ENCODE data around the gene LMX1B. TPM values are rescaled to one million over a fixed set of nuclear protein-coding genes. Genes with fewer than 3 reads are reported as not detected.

LMX1B gene
- total and polyA plus RNA-seq, 2 donors (not counting 1 experiment from before 2014, with no cell fraction given), result not detected

DNA sequence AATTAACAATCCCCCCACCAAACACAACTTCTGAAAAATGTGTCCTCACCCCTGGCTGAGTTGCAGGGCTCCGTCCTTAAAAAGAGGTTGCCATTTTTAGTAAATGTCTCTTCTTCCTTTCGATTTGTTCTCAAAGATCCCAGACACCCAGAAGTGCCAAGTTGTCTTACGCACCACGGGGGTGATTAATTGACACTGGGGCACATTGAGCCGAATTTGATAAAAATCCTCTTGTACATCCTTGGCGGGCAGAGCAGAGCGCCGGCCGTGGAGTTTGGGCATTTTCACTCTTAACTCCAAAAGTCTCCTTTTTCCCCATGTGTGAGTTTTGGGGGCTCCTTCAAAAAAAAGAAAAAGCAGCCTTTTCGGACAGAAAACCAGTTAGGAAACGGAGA is 4.5 kb downstream of the LMX1B start:
- no peak for DNase-seq (ENCODE audit: low read depth in 2 of 2)
- Histone ChIP-seq H3K4me2 (ENCODE audit: extremely low read depth, insufficient read depth, low read length) (no peak overlapping the region), H3K79me2 (ENCODE audit: control insufficient read depth, insufficient read depth, low read length) (no peaks in the 10 kb centered on the region), H3K9me3 (ENCODE audit: control insufficient read depth, insufficient read depth, low read depth, low read length) (no peaks in the 10 kb centered on the region), H4K20me1 (ENCODE audit: control insufficient read depth, extremely low read depth, insufficient read depth, low read length) (no peaks in the 10 kb centered on the region), H3K9ac (ENCODE audit: insufficient read depth, low read length) (no peak overlapping the region), H2AFZ (ENCODE audit: low read length) (no peak overlapping the region), H3K4me1 (ENCODE audit: control insufficient read depth, extremely low read depth, insufficient read depth, low read length) (no peaks in the 10 kb centered on the region), H3K27me3 (ENCODE audit: control insufficient read depth, insufficient read depth, low read length) (peaks cover 81% of the 10 kb centered on the region), H3K36me3 (ENCODE audit: control insufficient read depth, insufficient read depth, low read length) (no peaks in the 10 kb centered on the region), H3K4me3 (replicated peaks in 1 of 4; ENCODE audit: control extremely low read depth in 1 of 4, insufficient read depth in 1 of 4, low read depth in 3 of 4, low read length in 4 of 4) (no peak overlapping the region), H3K27ac (ENCODE audit: insufficient read depth, low read length) (no peak overlapping the region)
- TF ChIP-seq, protein P1, sequence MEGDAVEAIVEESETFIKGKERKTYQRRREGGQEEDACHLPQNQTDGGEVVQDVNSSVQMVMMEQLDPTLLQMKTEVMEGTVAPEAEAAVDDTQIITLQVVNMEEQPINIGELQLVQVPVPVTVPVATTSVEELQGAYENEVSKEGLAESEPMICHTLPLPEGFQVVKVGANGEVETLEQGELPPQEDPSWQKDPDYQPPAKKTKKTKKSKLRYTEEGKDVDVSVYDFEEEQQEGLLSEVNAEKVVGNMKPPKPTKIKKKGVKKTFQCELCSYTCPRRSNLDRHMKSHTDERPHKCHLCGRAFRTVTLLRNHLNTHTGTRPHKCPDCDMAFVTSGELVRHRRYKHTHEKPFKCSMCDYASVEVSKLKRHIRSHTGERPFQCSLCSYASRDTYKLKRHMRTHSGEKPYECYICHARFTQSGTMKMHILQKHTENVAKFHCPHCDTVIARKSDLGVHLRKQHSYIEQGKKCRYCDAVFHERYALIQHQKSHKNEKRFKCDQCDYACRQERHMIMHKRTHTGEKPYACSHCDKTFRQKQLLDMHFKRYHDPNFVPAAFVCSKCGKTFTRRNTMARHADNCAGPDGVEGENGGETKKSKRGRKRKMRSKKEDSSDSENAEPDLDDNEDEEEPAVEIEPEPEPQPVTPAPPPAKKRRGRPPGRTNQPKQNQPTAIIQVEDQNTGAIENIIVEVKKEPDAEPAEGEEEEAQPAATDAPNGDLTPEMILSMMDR (conservative IDR thresholded peaks at IDR 0.05 in 1 of 2, IDR thresholded peaks at IDR 0.05 in 1 of 2; ENCODE audit: low read depth in 1 of 2, low read length in 2 of 2), result no peak
- TF ChIP-seq EZH2 (IDR thresholded peaks at IDR 0.05; ENCODE audit: low read length, missing control alignments), result no peak

DNA sequence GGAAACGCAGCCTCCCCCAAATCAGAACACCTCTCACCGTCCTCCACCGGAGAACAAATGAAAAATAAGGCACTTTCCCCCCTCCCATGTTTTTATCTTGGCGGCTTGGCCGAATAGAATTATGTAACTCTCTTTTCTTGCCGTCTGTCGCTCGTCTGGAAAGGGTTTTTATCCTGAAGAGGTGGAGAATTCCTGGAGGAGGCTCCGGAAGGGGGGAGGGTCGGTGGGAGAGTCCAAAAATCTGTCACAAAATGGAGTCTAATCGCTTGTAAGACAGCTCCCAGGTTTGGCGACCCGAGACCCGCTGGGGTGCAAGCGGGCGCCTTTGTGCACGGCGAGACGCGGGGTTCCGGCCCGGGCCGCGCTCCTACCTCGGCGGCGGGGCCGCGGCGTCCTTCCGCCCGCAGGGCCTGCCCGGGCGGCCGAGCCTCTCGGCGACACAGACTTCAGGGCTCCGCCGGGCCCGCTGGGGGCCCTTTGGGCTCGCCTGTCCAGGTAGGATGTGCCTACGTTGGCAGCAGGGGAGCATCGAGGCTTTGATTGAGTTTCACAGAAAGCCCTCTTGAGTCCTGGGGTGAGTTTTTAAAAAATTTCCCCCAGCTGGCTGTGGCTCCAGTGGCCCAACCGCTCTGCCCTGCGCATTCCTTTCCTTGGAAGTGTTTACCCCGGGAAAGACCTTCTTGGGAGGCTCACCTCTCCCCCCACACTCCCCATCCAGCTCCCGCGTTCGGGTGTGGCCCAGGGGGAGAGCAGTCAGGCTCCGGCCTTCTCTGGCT is 5.0 kb downstream of the LMX1B start:
- no peak overlapping the region for H3K4me3 ChIP-seq (replicated peaks in 1 of 4; ENCODE audit: control extremely low read depth in 1 of 4, insufficient read depth in 1 of 4, low read depth in 3 of 4, low read length in 4 of 4)
- peaks cover 84% of the 10 kb centered on the region for H3K27me3 ChIP-seq (ENCODE audit: control insufficient read depth, insufficient read depth, low read length)
- no peak overlapping the region for H3K4me2 ChIP-seq (ENCODE audit: extremely low read depth, insufficient read depth, low read length)
- H3K4me1 ChIP-seq (ENCODE audit: control insufficient read depth, extremely low read depth, insufficient read depth, low read length), result no peaks in the 10 kb centered on the region
- TF ChIP-seq, protein P1 (conservative IDR thresholded peaks at IDR 0.05 in 1 of 2, IDR thresholded peaks at IDR 0.05 in 1 of 2; ENCODE audit: low read depth in 1 of 2, low read length in 2 of 2), result no peak
- TF ChIP-seq EZH2 (IDR thresholded peaks at IDR 0.05; ENCODE audit: low read length, missing control alignments), result no peak
- H3K9ac ChIP-seq (ENCODE audit: insufficient read depth, low read length), result no peak overlapping the region
- H3K36me3 ChIP-seq (ENCODE audit: control insufficient read depth, insufficient read depth, low read length), result no peaks in the 10 kb centered on the region
- no peaks in the 10 kb centered on the region for H3K9me3 ChIP-seq (ENCODE audit: control insufficient read depth, insufficient read depth, low read depth, low read length)
- DNase-seq (ENCODE audit: low read depth in 2 of 2), result no peak
- no peak overlapping the region for H2AFZ ChIP-seq (ENCODE audit: low read length)
- H3K79me2 ChIP-seq (ENCODE audit: control insufficient read depth, insufficient read depth, low read length), result no peaks in the 10 kb centered on the region
- H3K27ac ChIP-seq (ENCODE audit: insufficient read depth, low read length), result no peak overlapping the region
- no peaks in the 10 kb centered on the region for H4K20me1 ChIP-seq (ENCODE audit: control insufficient read depth, extremely low read depth, insufficient read depth, low read length)

DNA sequence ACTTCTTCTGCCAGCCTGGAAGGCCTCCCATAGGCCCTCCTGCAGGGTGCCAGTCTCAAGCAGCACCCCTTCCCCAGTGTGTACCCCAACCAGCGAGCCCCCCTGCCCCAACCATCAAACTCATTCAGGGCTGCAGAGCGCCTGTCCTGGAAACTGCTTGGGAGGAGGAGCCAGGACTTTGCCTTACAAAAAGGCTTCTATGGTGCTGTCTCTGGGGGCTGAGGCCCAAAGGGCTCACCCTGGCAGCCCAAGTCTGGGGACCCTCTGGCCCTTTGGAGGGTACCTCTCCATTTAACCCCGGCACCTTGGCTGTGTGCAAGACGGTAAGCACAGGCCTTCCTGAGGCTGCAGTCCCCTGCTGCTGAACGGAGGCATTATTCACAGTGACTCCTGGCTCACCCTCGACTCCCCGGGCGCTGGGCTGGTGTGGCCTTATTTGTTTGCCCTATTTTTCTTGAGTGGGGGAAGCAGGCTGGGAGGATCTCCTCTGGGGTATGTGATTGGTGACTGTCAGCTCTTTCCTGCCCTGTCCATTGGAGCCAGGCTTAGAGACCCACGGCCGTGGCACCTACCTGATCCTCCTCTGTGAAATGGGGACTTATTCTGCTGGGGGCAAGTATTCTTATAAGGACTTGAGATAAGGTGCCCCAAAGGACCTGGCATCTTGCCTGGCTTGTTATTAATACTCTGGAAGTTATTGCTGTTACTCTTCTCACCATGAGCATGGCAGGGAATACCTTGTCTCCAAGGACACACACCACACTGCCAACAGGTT is 5.8 kb downstream of the LMX1B start:
- H3K79me2 ChIP-seq (ENCODE audit: control insufficient read depth, insufficient read depth, low read length), result no peaks in the 10 kb centered on the region
- H3K4me3 ChIP-seq (replicated peaks in 1 of 4; ENCODE audit: control extremely low read depth in 1 of 4, insufficient read depth in 1 of 4, low read depth in 3 of 4, low read length in 4 of 4), result no peak overlapping the region
- no peak for DNase-seq (ENCODE audit: low read depth in 2 of 2)
- H4K20me1 ChIP-seq (ENCODE audit: control insufficient read depth, extremely low read depth, insufficient read depth, low read length), result no peaks in the 10 kb centered on the region
- TF ChIP-seq, protein P1 (conservative IDR thresholded peaks at IDR 0.05 in 1 of 2, IDR thresholded peaks at IDR 0.05 in 1 of 2; ENCODE audit: low read depth in 1 of 2, low read length in 2 of 2), result no peak
- no peak for TF ChIP-seq EZH2 (IDR thresholded peaks at IDR 0.05; ENCODE audit: low read length, missing control alignments)
- H3K9ac ChIP-seq (ENCODE audit: insufficient read depth, low read length), result no peak overlapping the region
- H3K4me1 ChIP-seq (ENCODE audit: control insufficient read depth, extremely low read depth, insufficient read depth, low read length), result no peaks in the 10 kb centered on the region
- H3K4me2 ChIP-seq (ENCODE audit: extremely low read depth, insufficient read depth, low read length), result no peak overlapping the region
- no peaks in the 10 kb centered on the region for H3K36me3 ChIP-seq (ENCODE audit: control insufficient read depth, insufficient read depth, low read length)
- no peaks in the 10 kb centered on the region for H3K9me3 ChIP-seq (ENCODE audit: control insufficient read depth, insufficient read depth, low read depth, low read length)
- H2AFZ ChIP-seq (ENCODE audit: low read length), result no peak overlapping the region
- H3K27ac ChIP-seq (ENCODE audit: insufficient read depth, low read length), result no peak overlapping the region
- H3K27me3 ChIP-seq (ENCODE audit: control insufficient read depth, insufficient read depth, low read length), result peaks cover 87% of the 10 kb centered on the region
